ENCODE data around the gene RBFOX1.

The RBFOX1 gene

GRCh38 chr16:7513429-7513828, 180.8 kb downstream of the RBFOX1 start:
- no peak overlapping the region for H3K4me3 Mint-ChIP-seq
- H3K4me1 Mint-ChIP-seq (ENCODE audit: low read depth): no peaks in the 10 kb centered on the region
- H3K36me3 Mint-ChIP-seq (ENCODE audit: low read depth): no peaks in the 10 kb centered on the region
- no peak overlapping the region for H3K27ac Mint-ChIP-seq
- H3K27me3 Mint-ChIP-seq: no peaks in the 10 kb centered on the region
- peaks cover 11% of the 10 kb centered on the region for H3K9me3 Mint-ChIP-seq

- no peaks in the 10 kb centered on the region for H3K4me1 Mint-ChIP-seq (ENCODE audit: low read depth)
- H3K27me3 Mint-ChIP-seq: no peaks in the 10 kb centered on the region
- no peak overlapping the region for H3K27ac Mint-ChIP-seq
- H3K9me3 Mint-ChIP-seq: peaks cover 11% of the 10 kb centered on the region
- H3K36me3 Mint-ChIP-seq (ENCODE audit: low read depth): no peaks in the 10 kb centered on the region
- no peak overlapping the region for H3K4me3 Mint-ChIP-seq
Observed at GRCh38 chr16:7515543-7515942, 182.9 kb downstream of the RBFOX1 start.

GRCh38 chr16:7517496-7517895, 184.9 kb downstream of the RBFOX1 start:
- no peak overlapping the region for H3K4me3 Mint-ChIP-seq
- H3K27me3 Mint-ChIP-seq: no peaks in the 10 kb centered on the region
- H3K36me3 Mint-ChIP-seq (ENCODE audit: low read depth): no peaks in the 10 kb centered on the region
- peaks cover 7% of the 10 kb centered on the region for H3K9me3 Mint-ChIP-seq
- no peak overlapping the region for H3K27ac Mint-ChIP-seq
- H3K4me1 Mint-ChIP-seq (ENCODE audit: low read depth): no peaks in the 10 kb centered on the region

DNA sequence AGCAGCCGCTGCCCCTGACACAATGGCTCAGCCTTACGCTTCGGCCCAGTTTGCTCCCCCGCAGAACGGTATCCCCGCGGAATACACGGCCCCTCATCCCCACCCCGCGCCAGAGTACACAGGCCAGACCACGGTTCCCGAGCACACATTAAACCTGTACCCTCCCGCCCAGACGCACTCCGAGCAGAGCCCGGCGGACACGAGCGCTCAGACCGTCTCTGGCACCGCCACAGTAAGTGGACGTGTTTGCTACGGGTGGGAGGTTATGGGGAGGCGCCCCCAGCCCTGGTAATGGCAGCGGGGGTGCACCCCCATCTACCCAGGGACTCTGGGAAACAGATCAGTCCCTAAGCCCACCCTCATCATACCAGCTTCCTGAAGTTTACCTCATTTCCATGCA, 185.5 kb downstream of the RBFOX1 start:
- H3K4me1 Mint-ChIP-seq (ENCODE audit: low read depth): no peaks in the 10 kb centered on the region
- H3K4me3 Mint-ChIP-seq: no peak overlapping the region
- H3K27me3 Mint-ChIP-seq: no peaks in the 10 kb centered on the region
- H3K27ac Mint-ChIP-seq: no peak overlapping the region
- no peaks in the 10 kb centered on the region for H3K36me3 Mint-ChIP-seq (ENCODE audit: low read depth)
- peaks cover 7% of the 10 kb centered on the region for H3K9me3 Mint-ChIP-seq

DNA sequence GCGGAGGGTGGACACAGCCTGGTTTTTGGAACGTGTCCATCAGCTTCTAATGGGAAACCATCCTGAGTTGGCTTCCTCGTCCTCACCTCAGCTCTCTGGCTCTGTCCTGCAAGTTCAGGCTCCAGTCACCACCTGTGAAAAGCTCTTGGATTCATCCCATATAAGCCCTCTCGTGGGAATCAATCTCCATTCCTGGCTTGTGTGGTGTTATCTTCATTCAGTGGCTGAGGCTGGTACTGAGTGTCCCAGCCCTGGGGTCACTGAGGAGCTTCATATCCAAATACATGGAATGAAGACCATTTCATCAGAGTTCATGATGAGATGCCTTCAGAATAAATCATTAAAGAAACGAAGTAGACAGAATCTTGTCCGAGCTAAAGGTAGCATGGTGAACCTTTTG, 189.2 kb downstream of the RBFOX1 start:
- no peaks in the 10 kb centered on the region for H3K4me1 Mint-ChIP-seq (ENCODE audit: low read depth)
- no peaks in the 10 kb centered on the region for H3K27me3 Mint-ChIP-seq
- H3K27ac Mint-ChIP-seq: no peak overlapping the region
- peaks cover 5% of the 10 kb centered on the region for H3K9me3 Mint-ChIP-seq
- H3K4me3 Mint-ChIP-seq: no peak overlapping the region
- H3K36me3 Mint-ChIP-seq (ENCODE audit: low read depth): no peaks in the 10 kb centered on the region

DNA sequence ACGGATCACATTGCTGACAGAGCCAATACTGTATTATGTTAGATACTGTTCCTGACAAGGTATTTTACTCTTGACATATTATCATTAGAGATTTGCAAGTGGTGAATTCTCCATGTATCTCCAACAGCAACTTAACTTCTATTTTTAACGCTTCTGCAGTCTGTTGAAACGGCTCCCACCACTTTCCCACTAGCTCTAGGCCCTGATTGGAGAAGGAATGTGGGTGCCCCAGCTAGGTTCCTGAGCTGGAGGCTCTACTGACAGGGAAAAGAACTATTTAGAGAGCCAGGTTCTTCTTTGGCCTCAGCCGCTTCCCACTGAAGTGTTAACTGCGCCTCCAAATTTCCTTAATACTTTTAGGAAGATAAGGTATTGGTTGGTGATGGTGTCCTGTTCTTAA, 191.8 kb downstream of the RBFOX1 start:
- Mint-ChIP-seq H3K9me3 (peaks cover 5% of the 10 kb centered on the region), H3K36me3 (ENCODE audit: low read depth) (no peaks in the 10 kb centered on the region), H3K27ac (no peak overlapping the region), H3K27me3 (no peaks in the 10 kb centered on the region), H3K4me1 (ENCODE audit: low read depth) (no peaks in the 10 kb centered on the region), H3K4me3 (no peak overlapping the region)

GRCh38 chr16:7526736-7527135, 194.1 kb downstream of the RBFOX1 start:
- no peak overlapping the region for H3K27ac Mint-ChIP-seq
- H3K9me3 Mint-ChIP-seq: peaks cover 8% of the 10 kb centered on the region
- H3K4me1 Mint-ChIP-seq (ENCODE audit: low read depth): no peaks in the 10 kb centered on the region
- no peaks in the 10 kb centered on the region for H3K27me3 Mint-ChIP-seq
- H3K4me3 Mint-ChIP-seq: no peak overlapping the region
- H3K36me3 Mint-ChIP-seq (ENCODE audit: low read depth): no peaks in the 10 kb centered on the region

DNA sequence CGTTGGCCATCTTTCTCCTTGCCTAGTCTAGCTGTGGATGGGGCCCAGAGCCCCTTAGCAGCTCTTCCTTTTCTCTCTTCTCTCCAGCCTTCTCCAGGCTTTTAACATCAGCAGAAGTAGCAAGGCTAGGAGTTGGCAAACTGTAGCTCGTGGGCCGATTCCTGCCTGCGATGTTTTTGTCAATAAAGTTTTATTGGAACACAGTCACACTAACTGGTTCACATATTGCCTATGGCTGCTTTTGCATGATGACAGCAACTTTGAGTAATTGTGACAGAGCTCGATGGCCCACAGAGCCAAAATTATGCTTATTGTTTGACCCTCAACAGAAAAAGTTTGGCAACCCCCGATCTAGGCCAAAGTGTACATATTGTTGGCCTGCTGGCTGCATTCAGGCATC, 199.9 kb downstream of the RBFOX1 start:
- Mint-ChIP-seq H3K4me3 (no peak overlapping the region), H3K36me3 (ENCODE audit: low read depth) (no peaks in the 10 kb centered on the region)

GRCh38 chr16:7534749-7535148, 202.1 kb downstream of the RBFOX1 start:
- Mint-ChIP-seq H3K9me3 (peaks cover 12% of the 10 kb centered on the region), H3K27me3 (no peaks in the 10 kb centered on the region), H3K4me1 (ENCODE audit: low read depth) (no peaks in the 10 kb centered on the region), H3K27ac (no peak overlapping the region), H3K4me3 (no peak overlapping the region), H3K36me3 (ENCODE audit: low read depth) (no peaks in the 10 kb centered on the region)

More for the DNA sequence above, 199.9 kb downstream of the RBFOX1 start:
- no peaks in the 10 kb centered on the region for H3K4me1 Mint-ChIP-seq (ENCODE audit: low read depth)
- no peaks in the 10 kb centered on the region for H3K27me3 Mint-ChIP-seq
- no peak overlapping the region for H3K27ac Mint-ChIP-seq
- peaks cover 7% of the 10 kb centered on the region for H3K9me3 Mint-ChIP-seq

- H3K27me3 Mint-ChIP-seq: no peaks in the 10 kb centered on the region
- no peak overlapping the region for H3K4me3 Mint-ChIP-seq
- H3K9me3 Mint-ChIP-seq: peaks cover 9% of the 10 kb centered on the region
- no peaks in the 10 kb centered on the region for H3K4me1 Mint-ChIP-seq (ENCODE audit: low read depth)
- H3K27ac Mint-ChIP-seq: no peak overlapping the region
- no peaks in the 10 kb centered on the region for H3K36me3 Mint-ChIP-seq (ENCODE audit: low read depth)
Observed at GRCh38 chr16:7541026-7541425, 208.4 kb downstream of the RBFOX1 start.

DNA sequence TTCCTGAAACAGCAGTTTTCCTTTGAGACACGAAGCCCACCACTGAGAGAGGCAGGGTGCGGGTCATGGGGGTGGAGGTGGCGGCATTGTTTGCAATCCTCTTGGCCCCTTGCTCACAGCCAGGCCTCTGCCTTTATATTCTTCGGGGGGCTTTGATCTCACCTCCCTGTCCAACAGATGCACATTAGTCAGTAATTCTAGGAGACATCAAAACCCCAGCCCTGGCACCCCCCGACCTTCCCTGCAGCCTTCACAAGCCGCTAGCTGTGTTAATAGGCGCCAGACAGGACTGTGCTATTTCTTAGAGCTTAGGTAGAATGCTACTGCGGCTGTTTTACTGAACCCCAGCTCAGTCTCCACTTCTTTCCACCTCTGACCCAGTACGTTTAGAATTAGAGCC, 212.6 kb downstream of the RBFOX1 start:
- H3K36me3 Mint-ChIP-seq (ENCODE audit: low read depth): no peaks in the 10 kb centered on the region
- H3K9me3 Mint-ChIP-seq: peaks cover 7% of the 10 kb centered on the region

GRCh38 chr16:7546948-7547347, 214.3 kb downstream of the RBFOX1 start:
- Mint-ChIP-seq H3K4me3 (no peak overlapping the region), H3K36me3 (ENCODE audit: low read depth) (no peaks in the 10 kb centered on the region), H3K9me3 (peaks cover 7% of the 10 kb centered on the region), H3K27me3 (no peaks in the 10 kb centered on the region), H3K4me1 (ENCODE audit: low read depth) (no peaks in the 10 kb centered on the region), H3K27ac (no peak overlapping the region)

More for the DNA sequence above, 212.6 kb downstream of the RBFOX1 start:
- Mint-ChIP-seq H3K4me1 (ENCODE audit: low read depth) (no peaks in the 10 kb centered on the region), H3K27me3 (no peaks in the 10 kb centered on the region), H3K27ac (no peak overlapping the region), H3K4me3 (no peak overlapping the region)

- H3K4me3 Mint-ChIP-seq: no peak overlapping the region
- peaks cover 11% of the 10 kb centered on the region for H3K9me3 Mint-ChIP-seq
- H3K27me3 Mint-ChIP-seq: no peaks in the 10 kb centered on the region
- no peaks in the 10 kb centered on the region for H3K36me3 Mint-ChIP-seq (ENCODE audit: low read depth)
- no peak overlapping the region for H3K27ac Mint-ChIP-seq
- no peaks in the 10 kb centered on the region for H3K4me1 Mint-ChIP-seq (ENCODE audit: low read depth)
Observed at GRCh38 chr16:7547736-7548135, 215.1 kb downstream of the RBFOX1 start.

GRCh38 chr16:7548796-7549318, 216.2 kb downstream of the RBFOX1 start:
- no peaks in the 10 kb centered on the region for H3K36me3 Mint-ChIP-seq (ENCODE audit: low read depth)

DNA sequence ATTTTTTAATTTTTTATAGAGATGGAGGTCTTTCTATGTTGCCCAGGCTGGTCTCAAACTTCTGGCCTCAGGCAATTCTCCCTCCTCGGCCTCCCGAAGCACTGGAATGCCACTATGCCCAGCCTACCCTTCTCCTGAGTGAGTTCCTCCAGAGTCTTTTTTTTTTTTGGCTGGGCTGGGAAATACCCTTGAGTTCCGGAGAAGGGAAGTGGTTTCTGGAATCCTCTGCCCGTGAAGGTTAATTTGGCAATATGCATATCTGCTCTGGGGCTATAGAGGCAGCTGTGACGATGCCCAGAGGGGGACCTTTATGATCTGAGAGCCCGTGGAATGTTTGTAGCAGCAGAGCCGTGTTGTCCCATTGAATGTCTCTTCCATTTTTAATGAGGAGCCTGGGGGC, 217.5 kb downstream of the RBFOX1 start:
- H3K27me3 Mint-ChIP-seq: no peaks in the 10 kb centered on the region
- H3K4me3 Mint-ChIP-seq: no peak overlapping the region
- H3K36me3 Mint-ChIP-seq (ENCODE audit: low read depth): no peaks in the 10 kb centered on the region
- H3K9me3 Mint-ChIP-seq: peaks cover 11% of the 10 kb centered on the region
- H3K4me1 Mint-ChIP-seq (ENCODE audit: low read depth): no peaks in the 10 kb centered on the region
- no peak overlapping the region for H3K27ac Mint-ChIP-seq

More at GRCh38 chr16:7548796-7549318, 216.2 kb downstream of the RBFOX1 start:
- H3K4me3 Mint-ChIP-seq: no peak overlapping the region
- H3K27me3 Mint-ChIP-seq: no peaks in the 10 kb centered on the region
- H3K27ac Mint-ChIP-seq: no peak overlapping the region
- H3K4me1 Mint-ChIP-seq (ENCODE audit: low read depth): no peaks in the 10 kb centered on the region
- peaks cover 11% of the 10 kb centered on the region for H3K9me3 Mint-ChIP-seq

GRCh38 chr16:7555459-7555858, 222.8 kb downstream of the RBFOX1 start:
- Mint-ChIP-seq H3K4me1 (ENCODE audit: low read depth) (no peaks in the 10 kb centered on the region), H3K27me3 (no peaks in the 10 kb centered on the region), H3K27ac (no peak overlapping the region), H3K4me3 (no peak overlapping the region), H3K9me3 (peaks cover 7% of the 10 kb centered on the region), H3K36me3 (ENCODE audit: low read depth) (no peaks in the 10 kb centered on the region)
